GM19043 (cell line): ENCODE data around the gene INPP5D.

Source experiments
- ATAC-seq: cut with Tn5 transposase; IDR thresholded peaks from one replicate; pipeline ENCODE4 v1.9.1; 2021; ENCODE audit warnings: low read depth; ENCODE audit not compliant: unreplicated experiment

Gene INPP5D

DNA sequence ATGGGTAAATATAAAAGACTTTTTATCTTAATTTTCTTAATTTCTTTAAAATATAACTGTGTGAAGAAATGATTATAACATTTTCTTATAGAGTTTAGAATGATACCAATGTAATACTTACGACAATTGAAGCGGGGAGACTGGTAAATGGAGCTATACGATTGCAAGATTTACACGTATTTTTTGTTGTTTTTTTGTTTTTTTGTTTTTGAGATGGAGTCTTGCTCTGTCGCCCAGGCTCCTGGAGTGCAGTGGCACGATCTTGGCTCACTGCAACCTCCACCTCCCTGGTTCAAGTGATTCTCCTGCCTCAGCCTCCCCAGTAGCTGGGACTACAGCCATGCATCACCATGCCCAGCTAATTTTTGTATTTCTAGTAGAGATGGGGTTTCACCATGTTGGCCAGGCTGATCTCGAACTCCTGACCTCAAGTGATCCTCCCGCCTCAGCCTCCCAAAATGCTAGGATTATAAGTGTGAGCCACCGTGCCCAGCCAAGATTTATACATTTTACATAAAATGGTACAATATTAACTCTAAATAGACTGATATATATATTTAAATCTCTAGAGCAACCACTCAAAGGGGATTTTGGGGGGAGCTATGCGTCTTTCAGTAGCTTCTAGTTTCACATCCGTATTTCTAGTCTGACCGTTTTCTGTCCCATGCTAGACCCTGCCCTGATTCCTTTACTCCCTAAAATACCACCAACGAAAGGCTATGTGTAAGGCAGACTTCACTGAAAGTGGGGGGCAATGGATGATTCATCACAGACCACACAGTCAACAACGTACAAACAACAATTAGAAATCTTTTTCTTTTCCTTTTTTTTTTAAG lies 163.1 kb downstream of the INPP5D start:
- peak; percentile 82 for ATAC-seq

- no peak for ATAC-seq
Observed at GRCh38 chr2:233225230-233226068, 165.3 kb downstream of the INPP5D start.

GRCh38 chr2:233226511-233227031 lies 166.4 kb downstream of the INPP5D start:
- no peak for ATAC-seq

DNA sequence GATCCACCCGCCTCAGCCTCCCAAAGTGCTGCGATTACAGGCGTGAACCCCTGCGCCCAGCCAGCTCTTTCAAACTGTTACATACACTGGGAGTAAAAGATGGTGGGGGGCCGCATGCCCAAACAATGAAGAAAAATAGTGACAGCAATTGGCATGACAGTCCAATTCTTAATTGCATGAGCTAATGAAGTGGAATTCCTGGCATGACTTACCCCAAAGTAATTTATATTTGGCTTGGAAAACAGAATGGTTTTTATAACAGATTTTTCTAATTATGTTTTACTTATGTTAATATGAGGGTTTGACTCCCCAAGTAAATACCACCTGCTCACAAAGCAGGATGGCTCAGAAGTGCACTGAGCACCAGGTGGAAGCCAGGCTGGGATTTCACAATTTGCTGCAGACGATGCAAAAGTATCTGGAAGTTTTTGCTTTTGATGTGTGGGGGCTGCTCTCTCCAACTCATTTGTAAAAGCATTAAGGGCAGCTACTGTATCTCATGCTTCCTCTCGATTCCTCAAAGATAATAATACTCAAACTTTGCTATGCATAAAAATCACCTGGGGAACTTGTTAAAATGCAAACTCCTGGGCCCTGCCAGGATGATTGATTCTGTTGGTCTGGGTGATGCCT lies 167.3 kb downstream of the INPP5D start:
- no peak for ATAC-seq

GRCh38 chr2:233228376-233228775 lies 168.2 kb downstream of the INPP5D start:
- ATAC-seq, result no peak

DNA sequence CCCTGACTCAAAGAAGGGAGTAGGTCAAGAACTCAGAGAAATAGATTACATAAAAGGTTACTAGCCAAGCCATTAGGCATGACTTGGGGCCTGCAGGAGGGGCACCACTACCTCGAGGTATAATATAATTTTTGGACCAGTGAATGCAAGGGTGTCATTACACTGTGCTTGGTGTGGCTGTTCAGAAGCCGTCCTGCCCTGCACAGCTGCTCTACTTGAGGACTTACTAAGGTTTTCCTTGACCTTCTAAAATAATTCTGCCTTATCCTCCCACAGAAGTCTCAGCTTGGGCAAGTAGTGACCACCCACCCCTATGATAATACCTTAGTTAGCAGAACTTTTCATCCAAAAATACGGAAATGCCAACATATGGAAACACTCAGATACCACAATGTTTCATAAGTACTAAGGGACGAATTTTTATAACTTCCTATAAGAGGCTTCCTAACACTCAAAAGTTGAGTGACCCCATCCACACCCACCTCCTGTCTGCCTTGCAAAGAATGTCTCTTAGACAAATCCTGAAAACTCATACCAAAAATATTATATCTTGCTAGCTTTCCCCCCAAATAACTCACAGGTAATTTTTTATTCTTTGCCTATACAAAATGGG lies 173.6 kb downstream of the INPP5D start:
- ATAC-seq, result no peak

GRCh38 chr2:233234264-233234663 lies 174.1 kb downstream of the INPP5D start:
- ATAC-seq, result no peak

DNA sequence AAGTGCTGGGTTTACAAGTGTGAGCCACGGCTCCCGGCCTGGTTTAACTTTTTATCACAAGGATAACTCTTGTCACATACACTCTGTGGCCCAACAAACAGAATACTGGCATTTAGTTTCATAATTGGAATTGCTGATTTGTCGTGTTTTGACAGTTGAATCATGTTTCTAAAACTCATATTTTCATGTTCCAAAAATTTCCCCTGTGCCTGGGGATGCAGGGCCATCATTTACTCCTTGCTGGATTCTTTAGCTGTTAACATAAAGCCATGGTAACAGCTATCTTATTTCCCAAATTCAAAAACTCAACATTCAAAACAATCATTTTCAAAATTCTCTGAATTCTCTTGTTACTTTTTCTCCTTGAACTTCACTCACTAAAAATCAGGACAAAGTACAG lies 174.9 kb downstream of the INPP5D start:
- ATAC-seq, result no peak

DNA sequence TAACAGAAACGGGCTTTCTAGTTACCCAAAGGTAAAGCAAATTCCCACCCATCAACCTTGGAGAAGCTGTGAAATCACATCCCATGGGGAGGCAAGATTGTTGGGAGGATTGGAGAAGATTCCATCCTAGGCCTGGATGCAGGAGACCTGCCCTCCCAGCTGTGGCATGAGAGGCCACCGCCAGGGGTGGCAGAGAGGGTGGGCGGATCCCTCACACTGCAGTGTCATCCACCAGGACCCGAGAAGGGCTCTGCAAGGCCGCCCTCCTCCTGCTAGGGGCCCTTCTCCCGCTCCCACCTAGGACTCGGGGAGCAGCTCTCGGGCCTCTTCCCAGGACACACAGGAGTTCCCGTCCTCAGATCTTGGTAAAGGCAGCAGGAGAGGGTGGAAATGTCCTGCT lies 175.8 kb downstream of the INPP5D start:
- no peak for ATAC-seq

GRCh38 chr2:233236820-233237589 lies 176.9 kb downstream of the INPP5D start:
- no peak for ATAC-seq

- ATAC-seq, result no peak
Observed at GRCh38 chr2:233240897-233241296, 180.8 kb downstream of the INPP5D start.

GRCh38 chr2:233241803-233242202 lies 181.7 kb downstream of the INPP5D start:
- ATAC-seq, result no peak

DNA sequence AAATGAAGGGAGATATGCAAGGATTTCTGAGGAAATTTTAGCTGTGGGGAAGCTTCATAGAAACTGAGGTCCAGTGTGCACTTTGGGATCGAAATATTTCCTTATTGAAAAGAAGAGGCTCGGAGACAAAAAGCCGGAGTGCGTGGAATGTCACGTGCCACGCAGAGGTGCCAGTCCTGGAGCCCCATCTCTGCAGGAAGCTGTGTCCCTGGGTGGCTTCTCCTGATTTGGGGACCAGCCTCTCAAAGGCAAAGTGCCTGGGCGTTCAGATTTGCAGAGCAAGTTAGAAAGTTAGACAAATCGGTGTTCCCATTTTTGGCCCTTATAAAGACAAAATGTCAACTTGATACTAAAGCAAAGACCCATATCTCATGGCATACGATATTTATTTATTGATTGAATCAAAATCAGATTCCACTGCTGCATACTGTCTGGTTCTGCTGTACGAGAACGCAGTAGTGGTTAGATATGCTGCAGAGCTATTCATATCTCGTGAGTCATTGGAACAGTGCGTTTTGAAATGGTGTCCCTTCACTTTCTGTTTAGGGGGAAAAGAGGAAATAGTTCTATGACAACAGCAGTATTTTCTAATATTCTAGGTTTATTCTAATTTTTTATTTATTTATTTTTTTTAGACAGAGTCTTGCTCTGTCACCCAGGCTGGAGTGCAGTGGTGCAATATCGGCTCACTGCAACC lies 182.2 kb downstream of the INPP5D start:
- no peak for ATAC-seq

- ATAC-seq, result no peak
Observed at GRCh38 chr2:233243348-233243747, 183.2 kb downstream of the INPP5D start.

- no peak for ATAC-seq
Observed at GRCh38 chr2:233244818-233245217, 184.7 kb downstream of the INPP5D start.

DNA sequence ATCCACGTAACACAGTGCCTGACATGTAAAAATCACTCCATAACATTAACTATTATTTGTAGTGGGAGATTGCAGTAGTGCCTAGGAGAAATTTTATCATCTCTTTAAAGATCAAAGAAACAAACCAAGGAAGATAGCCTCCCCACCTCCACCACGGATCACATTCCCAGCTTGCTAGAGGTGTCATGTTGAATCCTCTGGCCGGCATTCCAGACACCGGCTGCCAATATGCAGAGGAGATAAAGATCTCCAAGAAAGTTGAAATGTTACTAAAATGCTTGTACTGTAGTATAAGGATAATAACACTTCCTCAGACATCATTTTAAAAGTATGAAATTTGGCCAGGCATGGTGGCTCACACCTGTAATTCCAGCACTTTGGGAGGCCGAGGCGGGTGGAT lies 185.3 kb downstream of the INPP5D start:
- no peak for ATAC-seq

DNA sequence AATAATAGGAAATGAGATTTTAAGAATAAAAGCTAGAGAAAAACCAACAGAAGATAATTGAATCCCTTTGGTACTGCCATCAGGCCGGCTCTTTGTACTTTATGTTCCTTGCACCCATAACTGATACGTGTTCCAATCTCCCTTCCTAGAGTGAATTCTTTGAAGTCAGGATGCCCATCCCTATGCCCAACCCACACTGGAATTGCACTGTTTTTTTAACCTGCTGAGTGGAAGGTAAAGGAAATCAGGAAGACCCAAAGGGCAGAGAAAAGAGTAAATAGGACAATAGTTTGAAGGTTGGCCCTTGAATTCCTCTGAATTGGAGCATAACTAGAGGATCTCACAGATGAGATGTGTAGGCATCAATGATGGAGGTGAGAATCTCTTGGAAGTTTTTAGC lies 187.0 kb downstream of the INPP5D start:
- no peak for ATAC-seq

- no peak for ATAC-seq
Observed at GRCh38 chr2:233247744-233248143, 187.6 kb downstream of the INPP5D start.

DNA sequence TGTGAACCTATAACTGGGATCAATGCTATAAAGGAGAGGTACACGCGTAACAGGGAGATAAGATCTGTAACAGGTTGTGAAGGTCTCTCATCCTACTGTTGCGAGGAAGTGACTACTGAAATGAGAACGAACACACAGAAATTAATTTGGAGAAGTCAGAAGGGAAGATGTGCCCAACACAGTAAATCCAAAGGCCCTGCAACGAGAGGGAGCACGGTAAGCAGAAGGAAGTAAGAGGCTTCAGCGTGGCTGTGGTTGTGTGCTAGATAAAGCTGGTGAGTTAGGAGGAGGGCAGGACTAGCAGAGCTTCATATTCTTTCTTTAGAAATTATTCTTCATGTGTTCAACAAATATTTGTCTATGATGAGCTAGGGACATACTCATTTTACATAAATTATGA lies 188.9 kb downstream of the INPP5D start:
- no peak for ATAC-seq
